Measurements from ENCODE around the gene EHBP1L1. TPM values are rescaled to one million over a fixed set of nuclear protein-coding genes. Genes with fewer than 3 reads are reported as not detected.

The EHBP1L1 gene
- total RNA-seq, 4 donors from 2014 or later = 87.3 to 186 (median 110) TPM

- 55 to 56% methylated on average over 22 to 24 of the region's 26 CpGs for WGBS, 2 donors
- Histone ChIP-seq H3K4me3 (no peak overlapping the region), H3K36me3 (peaks cover 7 to 60% (median 11%) of the 10 kb centered on the region in 3 donors), H3K9me3 (no peaks in the 10 kb centered on the region), H3K27ac (peak overlapping the region; percentile 7 to 85 (median 58)), H3K4me1 (peaks cover 0 to 68% (median 24%) of the 10 kb centered on the region in 4 donors), H3K27me3 (no peaks in the 10 kb centered on the region)
- no peak for DNase-seq (ENCODE audit: low spot score in 2 of 2)
- TF ChIP-seq CTCF (IDR thresholded peaks at IDR 0.05) (peak; percentile 65 to 91 (median 75)), POLR2A (IDR thresholded peaks at IDR 0.05) (no peak), EP300 (IDR thresholded peaks at IDR 0.05) (peak in 1 of 2 donors; percentile 51)
These were observed 17.9 kb downstream of the EHBP1L1 start for GRCh38 chr11:65593518-65594414.

- no peaks in the 10 kb centered on the region for H3K9me3 ChIP-seq
- peak overlapping the region in 3 of 4 donors; percentile 46 to 85 (median 69) for H3K27ac ChIP-seq
- peaks cover 0 to 54% (median 17%) of the 10 kb centered on the region in 4 donors for H3K4me1 ChIP-seq
- WGBS, 2 donors = 70% methylated on average over 2 of the region's 3 CpGs; no CpG with 5 or more reads in 1 of the 2 donors
- peaks cover 7 to 64% (median 16%) of the 10 kb centered on the region in 3 donors for H3K36me3 ChIP-seq
- DNase-seq (ENCODE audit: low spot score in 2 of 2) = no peak
- H3K4me3 ChIP-seq = no peak overlapping the region
- TF ChIP-seq CTCF (IDR thresholded peaks at IDR 0.05) (no peak), POLR2A (IDR thresholded peaks at IDR 0.05) (no peak), EP300 (IDR thresholded peaks at IDR 0.05) (no peak)
- no peaks in the 10 kb centered on the region for H3K27me3 ChIP-seq
These were observed 19.3 kb downstream of the EHBP1L1 start for GRCh38 chr11:65595131-65595530.

DNA sequence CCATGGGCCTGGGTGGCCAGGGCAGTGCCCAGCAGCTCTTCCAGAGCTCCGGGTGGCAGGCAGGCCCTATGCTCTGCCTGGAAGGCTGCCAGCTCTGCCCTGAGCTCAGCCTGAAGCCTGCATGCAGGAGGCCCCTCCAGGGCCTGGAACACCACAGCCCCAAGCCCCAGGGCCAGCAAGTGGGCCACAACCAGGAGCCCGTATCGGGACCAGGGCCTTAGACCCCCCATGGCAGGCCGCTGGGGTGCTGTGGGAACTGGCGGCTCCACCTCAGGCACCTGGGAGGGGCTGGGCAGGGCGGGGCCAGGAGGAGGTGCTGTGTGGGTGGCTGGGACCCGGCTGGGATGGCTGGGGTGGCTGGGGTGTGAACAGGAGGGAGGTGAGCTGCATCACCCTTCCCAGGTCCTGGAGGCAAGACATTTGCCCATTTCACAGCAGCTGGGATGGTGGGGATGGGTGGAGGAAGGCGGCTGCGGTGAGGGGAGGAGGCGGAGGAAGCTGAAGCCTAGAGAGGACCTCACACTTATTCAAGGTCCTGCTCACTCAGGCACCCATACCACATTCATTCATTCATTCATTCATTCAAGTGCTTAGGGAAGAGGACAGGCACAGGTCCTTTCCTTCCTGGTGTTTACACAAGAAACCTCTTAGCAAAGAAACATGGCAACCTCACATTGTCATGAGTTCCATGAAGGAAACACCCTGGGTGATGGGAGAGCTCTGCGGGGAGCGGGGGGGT, 19.9 kb downstream of the EHBP1L1 start, which contains the start of gene KCNK7:
TSS of gene KCNK7 (minus strand) at position 258 of the 739 bp plus-strand sequence. CDS start at position 230, 28 bp downstream.
- peaks cover 7 to 64% (median 16%) of the 10 kb centered on the region in 3 donors for H3K36me3 ChIP-seq
- no peak for TF ChIP-seq CTCF (IDR thresholded peaks at IDR 0.05)
- no peak for TF ChIP-seq EP300 (IDR thresholded peaks at IDR 0.05)
- TF ChIP-seq POLR2A (IDR thresholded peaks at IDR 0.05) = no peak
- peak within 1 kb of the TSS in 3 of 4 donors; percentile 46 to 85 (median 69) for H3K27ac ChIP-seq
- H3K9me3 ChIP-seq = no peaks in the 10 kb centered on the region
- H3K4me1 ChIP-seq = peaks cover 0 to 48% (median 15%) of the 10 kb centered on the region in 4 donors
- no peak for DNase-seq (ENCODE audit: low spot score in 2 of 2)
- 51 to 68% methylated on average over 7 to 12 of the region's 12 CpGs for WGBS, 2 donors
- H3K4me3 ChIP-seq = no peak within 1 kb of the TSS
- H3K27me3 ChIP-seq = no peaks in the 10 kb centered on the region

DNA sequence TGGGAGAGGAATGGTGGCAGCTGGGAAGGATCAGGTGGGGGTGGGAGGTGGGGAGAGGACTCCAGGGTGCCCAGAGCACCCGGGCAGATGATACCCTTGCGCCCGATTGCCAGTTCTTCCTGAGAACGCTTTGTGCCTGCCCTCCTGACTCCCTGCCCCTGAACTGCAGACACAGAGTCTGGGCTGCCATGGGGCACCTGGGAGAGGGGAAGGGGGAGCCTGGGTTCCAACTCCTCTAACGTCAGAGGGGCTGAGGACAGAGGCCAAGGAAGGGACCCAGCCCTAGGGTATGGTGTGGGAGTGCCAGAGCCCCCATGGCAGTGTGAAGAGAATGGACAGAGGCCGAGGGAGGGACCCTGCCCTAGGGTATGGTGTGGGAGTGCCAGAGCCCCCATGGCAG, 20.7 kb downstream of the EHBP1L1 start:
- Histone ChIP-seq H3K9me3 (no peaks in the 10 kb centered on the region), H3K36me3 (peaks cover 7 to 64% (median 16%) of the 10 kb centered on the region in 3 donors), H3K4me3 (no peak overlapping the region), H3K27me3 (no peaks in the 10 kb centered on the region), H3K27ac (peak overlapping the region in 1 of 4 donors; percentile 69), H3K4me1 (peaks cover 0 to 40% (median 15%) of the 10 kb centered on the region in 4 donors)
- TF ChIP-seq EP300 (IDR thresholded peaks at IDR 0.05) = no peak
- TF ChIP-seq POLR2A (IDR thresholded peaks at IDR 0.05) = no peak
- TF ChIP-seq CTCF (IDR thresholded peaks at IDR 0.05) = no peak
- WGBS, 2 donors = 66 to 72% methylated on average over 6 of the region's 6 CpGs
- DNase-seq (ENCODE audit: low spot score in 2 of 2) = no peak

All from tibial nerve (tissue), 4 donors.